WTC11 (cell line): ENCODE data around the gene DROSHA. TPM values are rescaled to one million over a fixed set of nuclear protein-coding genes. Genes with fewer than 3 reads are reported as not detected.

Experiments
- ATAC-seq: fragments of 200-7000 bp; cut with Tn5 transposase; 2 replicates; pipeline ENCODE4 v1.10.0; 2021; ENCODE audit warnings: mild to moderate bottlenecking, moderate library complexity
- CTCF ChIA-PET: fragments of 300-600 bp; sonication (Branson Sonifier 250); formaldehyde crosslinking; loops from one replicate; lab custom pipeline; 2021; ENCODE audit warnings: antibody characterized with exemption; lab: Charles Lee
- POLR2A ChIA-PET: fragments of 350-600 bp; sonication (Branson Sonifier 250); formaldehyde crosslinking; loops from one replicate; lab custom pipeline; 2021; ENCODE audit warnings: antibody characterized with exemption; lab: Charles Lee
- DNase-seq: peaks from one replicate; pipeline ENCODE4 v3.0.0; 2021; ENCODE audit warnings: low spot score
- H3K27ac Mint-ChIP-seq: 2 replicates; pipeline ENCODE4 v1.8.0; 2021; ENCODE audit warnings: mixed read lengths
- H3K27me3 Mint-ChIP-seq: 2 replicates; pipeline ENCODE4 v1.8.0; 2021; ENCODE audit warnings: low read depth, mild to moderate bottlenecking, moderate library complexity, mixed read lengths
- H3K36me3 Mint-ChIP-seq: 2 replicates; pipeline ENCODE4 v1.8.0; 2021; ENCODE audit warnings: mixed read lengths
- H3K4me1 Mint-ChIP-seq: 2 replicates; pipeline ENCODE4 v1.8.0; 2022; ENCODE audit warnings: mixed read lengths
- H3K4me3 Mint-ChIP-seq: 2 replicates; pipeline ENCODE4 v1.8.0; 2021; ENCODE audit warnings: mild to moderate bottlenecking, moderate library complexity, mixed read lengths
- H3K9me3 Mint-ChIP-seq: 2 replicates; pipeline ENCODE4 v1.8.0; 2021; ENCODE audit warnings: mixed read lengths
- CREB1 ChIP-seq: sonication (generic); formaldehyde crosslinking; IDR thresholded peaks from 2 replicates; pipeline ENCODE4 v1.8.0; 2023; ENCODE audit warnings: mild to moderate bottlenecking, missing genetic modification reagents
- CREM ChIP-seq: sonication (generic); formaldehyde crosslinking; IDR thresholded peaks from 2 replicates; pipeline ENCODE4 v1.8.1; 2022; ENCODE audit warnings: mild to moderate bottlenecking, missing genetic modification reagents, moderate library complexity
- EMX1 ChIP-seq: fragments of 250-450 bp; sonication (Bioruptor Pico); IDR thresholded peaks from 2 replicates; pipeline ENCODE4 v1.8.0; 2021; ENCODE audit warnings: mild to moderate bottlenecking
- ETV6 ChIP-seq: sonication (generic); formaldehyde crosslinking; IDR thresholded peaks from 2 replicates; pipeline ENCODE4 v1.8.1; 2022; ENCODE audit warnings: mild to moderate bottlenecking, missing genetic modification reagents
- GABPB1 ChIP-seq: sonication (generic); formaldehyde crosslinking; IDR thresholded peaks from 2 replicates; pipeline ENCODE4 v1.8.1; 2023; ENCODE audit warnings: mild to moderate bottlenecking, missing genetic modification reagents
- GRHL2 ChIP-seq: fragments of 250-450 bp; sonication (Bioruptor Pico); IDR thresholded peaks from 2 replicates; pipeline ENCODE4 v1.8.0; 2022; ENCODE audit warnings: mild to moderate bottlenecking, moderate library complexity; ENCODE audit not compliant: insufficient replicate concordance, severe bottlenecking
- JAZF1 ChIP-seq: fragments of 250-450 bp; sonication (Bioruptor Pico); IDR thresholded peaks from 2 replicates; pipeline ENCODE4 v1.9.0; 2021; ENCODE audit warnings: moderate library complexity, mild to moderate bottlenecking, inconsistent platforms
- SMAD4 ChIP-seq: sonication (generic); formaldehyde crosslinking; IDR thresholded peaks from 2 replicates; pipeline ENCODE4 v1.8.0; 2022; ENCODE audit warnings: mild to moderate bottlenecking, missing genetic modification reagents
- SOX15 ChIP-seq: fragments of 250-450 bp; sonication (Bioruptor Pico); IDR thresholded peaks from 2 replicates; pipeline ENCODE4 v1.9.0; 2021; ENCODE audit warnings: mild to moderate bottlenecking
- TEAD4 ChIP-seq: sonication (generic); formaldehyde crosslinking; IDR thresholded peaks from 2 replicates; pipeline ENCODE4 v1.8.0; 2022; ENCODE audit warnings: mild to moderate bottlenecking, missing genetic modification reagents
- ZNF138 ChIP-seq: sonication (generic); formaldehyde crosslinking; conservative IDR thresholded peaks from 2 replicates; pipeline ENCODE4 v1.8.1; 2022; ENCODE audit warnings: mild to moderate bottlenecking, moderate library complexity, missing genetic modification reagents
- total RNA-seq: library from RNA; stranded (reverse); gene quantifications from 3 replicates; pipeline ENCODE4 v1.2.3, GENCODE V29; 2021
- TF ChIP-seq, protein P1 (sequence below): sonication (generic); formaldehyde crosslinking; IDR thresholded peaks from 2 replicates; pipeline ENCODE4 v1.8.0; 2022; ENCODE audit warnings: mild to moderate bottlenecking, missing genetic modification reagents
- TF ChIP-seq, protein P2 (sequence below): sonication (generic); formaldehyde crosslinking; conservative IDR thresholded peaks from 2 replicates; pipeline ENCODE4 v1.8.1; 2022; ENCODE audit warnings: mild to moderate bottlenecking, missing genetic modification reagents
- TF ChIP-seq, protein P3 (sequence below): sonication (generic); formaldehyde crosslinking; IDR thresholded peaks from 2 replicates; pipeline ENCODE4 v1.8.0; 2022; ENCODE audit warnings: mild to moderate bottlenecking, missing genetic modification reagents
- TF ChIP-seq, protein P4 (sequence below): sonication (generic); formaldehyde crosslinking; IDR thresholded peaks from 2 replicates; pipeline ENCODE4 v1.8.0; 2022; ENCODE audit warnings: mild to moderate bottlenecking, missing genetic modification reagents
- TF ChIP-seq, protein P5 (sequence below): sonication (generic); formaldehyde crosslinking; IDR thresholded peaks from 2 replicates; pipeline ENCODE4 v1.8.1; 2022; ENCODE audit warnings: low read depth, missing genetic modification reagents, borderline replicate concordance
- TF ChIP-seq, protein P6 (sequence below): sonication (generic); formaldehyde crosslinking; IDR thresholded peaks from 2 replicates; pipeline ENCODE4 v1.8.1; 2023; ENCODE audit warnings: mild to moderate bottlenecking, missing genetic modification reagents
- TF ChIP-seq, protein P7 (sequence below): sonication (generic); formaldehyde crosslinking; conservative IDR thresholded peaks from 2 replicates; pipeline ENCODE4 v1.8.1; 2023; ENCODE audit warnings: mild to moderate bottlenecking, low read depth, missing genetic modification reagents, moderate library complexity
- TF ChIP-seq, protein P8 (sequence below): fragments of 250-450 bp; sonication (Bioruptor Pico); IDR thresholded peaks from 2 replicates; pipeline ENCODE4 v1.9.0; 2021; ENCODE audit warnings: mild to moderate bottlenecking
- TF ChIP-seq, protein P9 (sequence below): sonication (generic); formaldehyde crosslinking; IDR thresholded peaks from 2 replicates; pipeline ENCODE4 v1.8.1; 2022; ENCODE audit warnings: mild to moderate bottlenecking, moderate library complexity, missing genetic modification reagents

The DROSHA gene
- total RNA-seq, 1 experiment from 2014 or later = 125 TPM

DNA sequence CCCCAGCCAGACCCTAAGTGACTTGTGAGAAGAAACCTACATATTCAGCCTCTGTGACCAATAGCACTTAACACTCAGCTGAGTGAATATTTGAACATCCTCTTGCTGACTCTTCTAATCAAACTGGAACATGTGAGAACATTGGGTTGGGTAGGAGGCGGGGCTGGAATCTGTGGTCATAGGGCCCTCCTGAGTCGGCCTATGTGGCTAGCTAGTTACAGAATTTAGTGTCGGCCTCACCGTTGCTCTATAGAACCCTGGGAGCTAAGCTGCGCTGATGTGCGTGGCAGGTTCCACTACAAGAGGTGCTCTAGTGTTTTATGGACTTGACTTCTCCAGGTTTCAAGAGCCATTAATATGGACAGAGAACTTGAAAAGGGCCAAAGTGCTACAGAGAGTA, 138.8 kb downstream of the DROSHA start (continued):
- TF ChIP-seq, protein P1, sequence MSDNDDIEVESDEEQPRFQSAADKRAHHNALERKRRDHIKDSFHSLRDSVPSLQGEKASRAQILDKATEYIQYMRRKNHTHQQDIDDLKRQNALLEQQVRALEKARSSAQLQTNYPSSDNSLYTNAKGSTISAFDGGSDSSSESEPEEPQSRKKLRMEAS (CRISPR knock-in tag) = no peak
- TF ChIP-seq GRHL2 (CRISPR knock-in tag) (no peak), CREM (CRISPR knock-in tag) (no peak), SMAD4 (CRISPR knock-in tag) (no peak), GABPB1 (CRISPR knock-in tag) (no peak), JAZF1 (CRISPR knock-in tag) (no peak), CREB1 (no peak)

DNA sequence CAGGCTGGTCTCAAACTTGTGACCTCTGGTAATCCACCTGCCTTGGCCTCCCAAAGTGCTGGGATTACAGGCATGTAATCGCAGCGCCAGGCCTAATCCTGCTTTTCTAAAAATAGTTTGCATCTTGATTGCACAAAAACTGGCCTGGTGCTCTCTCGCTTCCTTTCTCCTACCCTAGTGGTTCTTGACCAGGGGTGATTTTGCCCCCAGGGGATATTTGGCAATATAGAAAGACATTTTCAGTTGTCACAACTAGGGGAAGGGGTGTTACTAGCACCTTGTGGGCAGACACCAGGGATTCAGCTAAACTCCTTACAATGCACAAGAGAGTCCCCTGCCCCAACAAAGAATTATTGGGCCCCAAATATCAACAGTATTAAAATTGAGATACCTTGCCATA, 139.8 kb downstream of the DROSHA start:
- peaks cover 7% of the 10 kb centered on the region for H3K4me1 Mint-ChIP-seq
- no peaks in the 10 kb centered on the region for H3K27me3 Mint-ChIP-seq
- no peak for DNase-seq
- ATAC-seq = no peak
- POLR2A ChIA-PET = no interaction called here
- H3K4me3 Mint-ChIP-seq = no peak overlapping the region
- CTCF ChIA-PET = no interaction called here
- no peak overlapping the region for H3K27ac Mint-ChIP-seq
- H3K36me3 Mint-ChIP-seq = peaks cover 33% of the 10 kb centered on the region
- peaks cover 34% of the 10 kb centered on the region for H3K9me3 Mint-ChIP-seq
- TF ChIP-seq, protein P2, sequence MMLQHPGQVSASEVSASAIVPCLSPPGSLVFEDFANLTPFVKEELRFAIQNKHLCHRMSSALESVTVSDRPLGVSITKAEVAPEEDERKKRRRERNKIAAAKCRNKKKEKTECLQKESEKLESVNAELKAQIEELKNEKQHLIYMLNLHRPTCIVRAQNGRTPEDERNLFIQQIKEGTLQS = no peak
- TF ChIP-seq CREM (CRISPR knock-in tag) = no peak
- no peak for TF ChIP-seq TEAD4 (CRISPR knock-in tag)
- no peak for TF ChIP-seq ETV6 (CRISPR knock-in tag)
- TF ChIP-seq, protein P3, sequence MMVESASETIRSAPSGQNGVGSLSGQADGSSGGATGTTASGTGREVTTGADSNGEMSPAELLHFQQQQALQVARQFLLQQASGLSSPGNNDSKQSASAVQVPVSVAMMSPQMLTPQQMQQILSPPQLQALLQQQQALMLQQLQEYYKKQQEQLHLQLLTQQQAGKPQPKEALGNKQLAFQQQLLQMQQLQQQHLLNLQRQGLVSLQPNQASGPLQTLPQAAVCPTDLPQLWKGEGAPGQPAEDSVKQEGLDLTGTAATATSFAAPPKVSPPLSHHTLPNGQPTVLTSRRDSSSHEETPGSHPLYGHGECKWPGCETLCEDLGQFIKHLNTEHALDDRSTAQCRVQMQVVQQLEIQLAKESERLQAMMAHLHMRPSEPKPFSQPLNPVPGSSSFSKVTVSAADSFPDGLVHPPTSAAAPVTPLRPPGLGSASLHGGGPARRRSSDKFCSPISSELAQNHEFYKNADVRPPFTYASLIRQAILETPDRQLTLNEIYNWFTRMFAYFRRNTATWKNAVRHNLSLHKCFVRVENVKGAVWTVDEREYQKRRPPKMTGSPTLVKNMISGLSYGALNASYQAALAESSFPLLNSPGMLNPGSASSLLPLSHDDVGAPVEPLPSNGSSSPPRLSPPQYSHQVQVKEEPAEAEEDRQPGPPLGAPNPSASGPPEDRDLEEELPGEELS = no peak
- no peak for TF ChIP-seq SOX15 (CRISPR knock-in tag)
- TF ChIP-seq, protein P4, sequence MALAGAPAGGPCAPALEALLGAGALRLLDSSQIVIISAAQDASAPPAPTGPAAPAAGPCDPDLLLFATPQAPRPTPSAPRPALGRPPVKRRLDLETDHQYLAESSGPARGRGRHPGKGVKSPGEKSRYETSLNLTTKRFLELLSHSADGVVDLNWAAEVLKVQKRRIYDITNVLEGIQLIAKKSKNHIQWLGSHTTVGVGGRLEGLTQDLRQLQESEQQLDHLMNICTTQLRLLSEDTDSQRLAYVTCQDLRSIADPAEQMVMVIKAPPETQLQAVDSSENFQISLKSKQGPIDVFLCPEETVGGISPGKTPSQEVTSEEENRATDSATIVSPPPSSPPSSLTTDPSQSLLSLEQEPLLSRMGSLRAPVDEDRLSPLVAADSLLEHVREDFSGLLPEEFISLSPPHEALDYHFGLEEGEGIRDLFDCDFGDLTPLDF (CRISPR knock-in tag) = no peak
- TF ChIP-seq EMX1 (CRISPR knock-in tag) = no peak
- TF ChIP-seq ZNF138 (CRISPR knock-in tag) = no peak
- TF ChIP-seq, protein P5, sequence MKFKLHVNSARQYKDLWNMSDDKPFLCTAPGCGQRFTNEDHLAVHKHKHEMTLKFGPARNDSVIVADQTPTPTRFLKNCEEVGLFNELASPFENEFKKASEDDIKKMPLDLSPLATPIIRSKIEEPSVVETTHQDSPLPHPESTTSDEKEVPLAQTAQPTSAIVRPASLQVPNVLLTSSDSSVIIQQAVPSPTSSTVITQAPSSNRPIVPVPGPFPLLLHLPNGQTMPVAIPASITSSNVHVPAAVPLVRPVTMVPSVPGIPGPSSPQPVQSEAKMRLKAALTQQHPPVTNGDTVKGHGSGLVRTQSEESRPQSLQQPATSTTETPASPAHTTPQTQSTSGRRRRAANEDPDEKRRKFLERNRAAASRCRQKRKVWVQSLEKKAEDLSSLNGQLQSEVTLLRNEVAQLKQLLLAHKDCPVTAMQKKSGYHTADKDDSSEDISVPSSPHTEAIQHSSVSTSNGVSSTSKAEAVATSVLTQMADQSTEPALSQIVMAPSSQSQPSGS (CRISPR knock-in tag) = no peak
- TF ChIP-seq, protein P6, sequence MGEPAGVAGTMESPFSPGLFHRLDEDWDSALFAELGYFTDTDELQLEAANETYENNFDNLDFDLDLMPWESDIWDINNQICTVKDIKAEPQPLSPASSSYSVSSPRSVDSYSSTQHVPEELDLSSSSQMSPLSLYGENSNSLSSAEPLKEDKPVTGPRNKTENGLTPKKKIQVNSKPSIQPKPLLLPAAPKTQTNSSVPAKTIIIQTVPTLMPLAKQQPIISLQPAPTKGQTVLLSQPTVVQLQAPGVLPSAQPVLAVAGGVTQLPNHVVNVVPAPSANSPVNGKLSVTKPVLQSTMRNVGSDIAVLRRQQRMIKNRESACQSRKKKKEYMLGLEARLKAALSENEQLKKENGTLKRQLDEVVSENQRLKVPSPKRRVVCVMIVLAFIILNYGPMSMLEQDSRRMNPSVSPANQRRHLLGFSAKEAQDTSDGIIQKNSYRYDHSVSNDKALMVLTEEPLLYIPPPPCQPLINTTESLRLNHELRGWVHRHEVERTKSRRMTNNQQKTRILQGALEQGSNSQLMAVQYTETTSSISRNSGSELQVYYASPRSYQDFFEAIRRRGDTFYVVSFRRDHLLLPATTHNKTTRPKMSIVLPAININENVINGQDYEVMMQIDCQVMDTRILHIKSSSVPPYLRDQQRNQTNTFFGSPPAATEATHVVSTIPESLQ (CRISPR knock-in tag) = no peak
- TF ChIP-seq, protein P7, sequence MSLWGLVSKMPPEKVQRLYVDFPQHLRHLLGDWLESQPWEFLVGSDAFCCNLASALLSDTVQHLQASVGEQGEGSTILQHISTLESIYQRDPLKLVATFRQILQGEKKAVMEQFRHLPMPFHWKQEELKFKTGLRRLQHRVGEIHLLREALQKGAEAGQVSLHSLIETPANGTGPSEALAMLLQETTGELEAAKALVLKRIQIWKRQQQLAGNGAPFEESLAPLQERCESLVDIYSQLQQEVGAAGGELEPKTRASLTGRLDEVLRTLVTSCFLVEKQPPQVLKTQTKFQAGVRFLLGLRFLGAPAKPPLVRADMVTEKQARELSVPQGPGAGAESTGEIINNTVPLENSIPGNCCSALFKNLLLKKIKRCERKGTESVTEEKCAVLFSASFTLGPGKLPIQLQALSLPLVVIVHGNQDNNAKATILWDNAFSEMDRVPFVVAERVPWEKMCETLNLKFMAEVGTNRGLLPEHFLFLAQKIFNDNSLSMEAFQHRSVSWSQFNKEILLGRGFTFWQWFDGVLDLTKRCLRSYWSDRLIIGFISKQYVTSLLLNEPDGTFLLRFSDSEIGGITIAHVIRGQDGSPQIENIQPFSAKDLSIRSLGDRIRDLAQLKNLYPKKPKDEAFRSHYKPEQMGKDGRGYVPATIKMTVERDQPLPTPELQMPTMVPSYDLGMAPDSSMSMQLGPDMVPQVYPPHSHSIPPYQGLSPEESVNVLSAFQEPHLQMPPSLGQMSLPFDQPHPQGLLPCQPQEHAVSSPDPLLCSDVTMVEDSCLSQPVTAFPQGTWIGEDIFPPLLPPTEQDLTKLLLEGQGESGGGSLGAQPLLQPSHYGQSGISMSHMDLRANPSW (CRISPR knock-in tag) = no peak
- TF ChIP-seq, protein P8, sequence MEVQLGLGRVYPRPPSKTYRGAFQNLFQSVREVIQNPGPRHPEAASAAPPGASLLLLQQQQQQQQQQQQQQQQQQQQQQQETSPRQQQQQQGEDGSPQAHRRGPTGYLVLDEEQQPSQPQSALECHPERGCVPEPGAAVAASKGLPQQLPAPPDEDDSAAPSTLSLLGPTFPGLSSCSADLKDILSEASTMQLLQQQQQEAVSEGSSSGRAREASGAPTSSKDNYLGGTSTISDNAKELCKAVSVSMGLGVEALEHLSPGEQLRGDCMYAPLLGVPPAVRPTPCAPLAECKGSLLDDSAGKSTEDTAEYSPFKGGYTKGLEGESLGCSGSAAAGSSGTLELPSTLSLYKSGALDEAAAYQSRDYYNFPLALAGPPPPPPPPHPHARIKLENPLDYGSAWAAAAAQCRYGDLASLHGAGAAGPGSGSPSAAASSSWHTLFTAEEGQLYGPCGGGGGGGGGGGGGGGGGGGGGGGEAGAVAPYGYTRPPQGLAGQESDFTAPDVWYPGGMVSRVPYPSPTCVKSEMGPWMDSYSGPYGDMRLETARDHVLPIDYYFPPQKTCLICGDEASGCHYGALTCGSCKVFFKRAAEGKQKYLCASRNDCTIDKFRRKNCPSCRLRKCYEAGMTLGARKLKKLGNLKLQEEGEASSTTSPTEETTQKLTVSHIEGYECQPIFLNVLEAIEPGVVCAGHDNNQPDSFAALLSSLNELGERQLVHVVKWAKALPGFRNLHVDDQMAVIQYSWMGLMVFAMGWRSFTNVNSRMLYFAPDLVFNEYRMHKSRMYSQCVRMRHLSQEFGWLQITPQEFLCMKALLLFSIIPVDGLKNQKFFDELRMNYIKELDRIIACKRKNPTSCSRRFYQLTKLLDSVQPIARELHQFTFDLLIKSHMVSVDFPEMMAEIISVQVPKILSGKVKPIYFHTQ (CRISPR knock-in tag) = no peak
- TF ChIP-seq, protein P9, sequence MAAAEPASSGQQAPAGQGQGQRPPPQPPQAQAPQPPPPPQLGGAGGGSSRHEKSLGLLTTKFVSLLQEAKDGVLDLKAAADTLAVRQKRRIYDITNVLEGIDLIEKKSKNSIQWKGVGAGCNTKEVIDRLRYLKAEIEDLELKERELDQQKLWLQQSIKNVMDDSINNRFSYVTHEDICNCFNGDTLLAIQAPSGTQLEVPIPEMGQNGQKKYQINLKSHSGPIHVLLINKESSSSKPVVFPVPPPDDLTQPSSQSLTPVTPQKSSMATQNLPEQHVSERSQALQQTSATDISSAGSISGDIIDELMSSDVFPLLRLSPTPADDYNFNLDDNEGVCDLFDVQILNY (CRISPR knock-in tag) = no peak
